HG03039 (cell line): ENCODE results near the gene GPAM.
"Not testable (repeated sequence)": the region's sequence is repeated elsewhere in the genome, so short reads cannot be mapped to it uniquely, and the experiment has no call there.

Experiments used
- ATAC-seq: cut with Tn5 transposase; IDR thresholded peaks from one replicate; pipeline ENCODE4 v1.9.1; 2021; ENCODE audit warnings: mild to moderate bottlenecking, moderate library complexity; ENCODE audit not compliant: unreplicated experiment

GPAM gene

GRCh38 chr10:112137154-112137987, 46.2 kb downstream of the GPAM start:
- ATAC-seq, result peak; percentile 42

GRCh38 chr10:112136486-112137153, 46.9 kb downstream of the GPAM start:
- ATAC-seq, result no peak

- no peak for ATAC-seq
These were observed 48.0 kb downstream of the GPAM start for GRCh38 chr10:112135604-112136003.

- no peak for ATAC-seq
These were observed 51.1 kb downstream of the GPAM start for GRCh38 chr10:112132435-112132834.

- ATAC-seq, result no peak
These were observed 51.6 kb downstream of the GPAM start for GRCh38 chr10:112131996-112132395.

- no peak for ATAC-seq
These were observed 52.2 kb downstream of the GPAM start for GRCh38 chr10:112131346-112131745.

- no peak for ATAC-seq
These were observed 56.7 kb downstream of the GPAM start for GRCh38 chr10:112126901-112127300.

GRCh38 chr10:112126172-112126571, 57.4 kb downstream of the GPAM start:
- no peak for ATAC-seq

GRCh38 chr10:112124866-112125265, 58.7 kb downstream of the GPAM start:
- no peak for ATAC-seq

GRCh38 chr10:112122827-112123226, 60.7 kb downstream of the GPAM start:
- no peak for ATAC-seq

- ATAC-seq, result no peak
These were observed 63.1 kb downstream of the GPAM start for GRCh38 chr10:112120491-112120890.

GRCh38 chr10:112115781-112116385, 67.7 kb downstream of the GPAM start:
- ATAC-seq, result peak; percentile 58

GRCh38 chr10:112109779-112110178, 73.8 kb downstream of the GPAM start:
- ATAC-seq, result not testable (repeated sequence)
